SK-N-SH (cell line): ENCODE data around the gene TSPYL2. TPM values are rescaled to one million over a fixed set of nuclear protein-coding genes. Genes with fewer than 3 reads are reported as not detected.

Experiments used
- CTCF ChIA-PET: fragments of 300-600, 350-600 bp; formaldehyde crosslinking; extraction: SDS; loops from one replicate; lab custom pipeline; 2021; lab: Yijun Ruan, JAX
- POLR2A ChIA-PET: fragments of 350-600 bp; sonication (Branson Sonifier 250); formaldehyde crosslinking; extraction: SDS; loops from one replicate; lab custom pipeline; 2020; ENCODE audit warnings: antibody characterized with exemption, inconsistent platforms; lab: Yijun Ruan, JAX
- DNase-seq: peaks from one replicate; pipeline ENCODE4 v3.0.0; 2012
- H2AFZ ChIP-seq: fragments of 200-600 bp; sonication (generic); 2 replicates; pipeline ENCODE4 v1.8.1; 2016; ENCODE audit warnings: antibody characterized with exemption, mild to moderate bottlenecking, low read depth
- H3F3A ChIP-seq: fragments of 200-600 bp; sonication (generic); replicated peaks from 2 replicates; pipeline ENCODE3; 2016; ENCODE audit warnings: antibody characterized with exemption, mild to moderate bottlenecking; ENCODE audit not compliant: insufficient read depth
- H3K27ac ChIP-seq, 2 experiments: fragments of 200-500 bp in 1 of 2; fragments of 200-600 bp in 1 of 2; sonication (Bioruptor generic) in 1 of 2; sonication (generic), shearing (Covaris generic) in 1 of 2; 2 replicates each; pipeline versions ENCODE4 v1.5.1 to v1.6.1; 2014 to 2016; ENCODE audit warnings: low read depth in 2 of 2, inconsistent platforms in 1 of 2, low read length in 1 of 2, mild to moderate bottlenecking in 1 of 2, mixed read lengths in 1 of 2
- H3K27me3 ChIP-seq: fragments of 200-600 bp; sonication (generic), shearing (Covaris generic); 2 replicates; pipeline ENCODE4 v1.6.1; 2016; ENCODE audit warnings: mixed run types; ENCODE audit not compliant: insufficient read depth
- H3K36me3 ChIP-seq, 2 experiments: fragments of 200-500 bp in 1 of 2; fragments of 200-600 bp in 1 of 2; sonication (Bioruptor generic) in 1 of 2; sonication (generic) in 1 of 2; replicated peaks in 1 of 2; 2 replicates each; pipeline versions ENCODE3 to v1.5.1; 2014 to 2016; ENCODE audit warnings: low read length in 1 of 2, mild to moderate bottlenecking in 1 of 2; ENCODE audit not compliant: insufficient read depth in 2 of 2, control insufficient read depth in 1 of 2
- H3K4me1 ChIP-seq, 2 experiments: fragments of 200-500 bp in 1 of 2; fragments of 200-600 bp in 1 of 2; sonication (Bioruptor generic) in 1 of 2; sonication (generic), shearing (Covaris generic) in 1 of 2; 2 replicates each; pipeline versions ENCODE4 v1.5.1 to v1.6.1; 2014 to 2016; ENCODE audit warnings: low read depth in 1 of 2, low read length in 1 of 2, mixed run types in 1 of 2; ENCODE audit not compliant: insufficient read depth in 2 of 2, control insufficient read depth in 1 of 2
- H3K4me2 ChIP-seq: fragments of 200-600 bp; sonication (generic), shearing (Covaris generic); 2 replicates; pipeline ENCODE4 v1.6.1; 2017; ENCODE audit warnings: mixed run types
- H3K4me3 ChIP-seq, 2 experiments: fragments of 200-500 bp in 1 of 2; fragments of 200-600 bp in 1 of 2; sonication (Bioruptor generic) in 1 of 2; sonication (generic), shearing (Covaris generic) in 1 of 2; 2 replicates each; pipeline versions ENCODE4 v1.5.1 to v1.8.1; 2014 to 2016; ENCODE audit warnings: low read depth in 2 of 2, inconsistent platforms in 1 of 2, low read length in 1 of 2, mild to moderate bottlenecking in 1 of 2, mixed read lengths in 1 of 2, moderate library complexity in 1 of 2
- H3K79me2 ChIP-seq: fragments of 200-600 bp; sonication (generic); 2 replicates; pipeline ENCODE4 v1.8.1; 2017; ENCODE audit warnings: mild to moderate bottlenecking; ENCODE audit not compliant: insufficient read depth
- H3K9ac ChIP-seq: fragments of 200-600 bp; sonication (generic); 2 replicates; pipeline ENCODE4 v1.6.1; 2017; ENCODE audit warnings: mixed run types
- H3K9me2 ChIP-seq: fragments of 200-600 bp; sonication (generic); 2 replicates; pipeline ENCODE4 v1.6.1; 2017; ENCODE audit warnings: mixed run types
- H3K9me3 ChIP-seq: fragments of 200-600 bp; sonication (generic); 2 replicates; pipeline ENCODE4 v1.6.1; 2017; ENCODE audit warnings: mixed run types, mild to moderate bottlenecking, moderate library complexity
- H4K20me1 ChIP-seq: fragments of 200-600 bp; sonication (generic); 2 replicates; pipeline ENCODE4 v1.6.1; 2017; ENCODE audit warnings: mild to moderate bottlenecking, mixed run types; ENCODE audit not compliant: insufficient read depth
- CHD2 ChIP-seq: fragments of 150-350 bp; IDR thresholded peaks from 2 replicates; pipeline ENCODE4 v1.6.1; 2018; ENCODE audit warnings: low read length; ENCODE audit not compliant: partially characterized antibody
- ELF1 ChIP-seq: IDR thresholded peaks from 2 replicates; pipeline ENCODE4 v1.4.0; 2012
- EP300 ChIP-seq, 2 experiments: IDR thresholded peaks; 2 replicates each; pipeline versions ENCODE4 v1.4.0 to v1.6.1; 2012; ENCODE audit warnings: borderline replicate concordance in 1 of 2, low read depth in 1 of 2, low read length in 1 of 2
- FOXM1 ChIP-seq: IDR thresholded peaks from 2 replicates; pipeline ENCODE4 v1.4.0; 2012; ENCODE audit warnings: low read depth, mild to moderate bottlenecking
- IRF3 ChIP-seq: fragments of 150-350 bp; IDR thresholded peaks from 2 replicates; pipeline ENCODE4 v1.6.1; 2016; ENCODE audit warnings: mild to moderate bottlenecking, low read depth, low read length
- JUND ChIP-seq: IDR thresholded peaks from 2 replicates; pipeline ENCODE4 v1.4.0; 2012
- MAX ChIP-seq: IDR thresholded peaks from 2 replicates; pipeline ENCODE4 v1.4.0; 2012; ENCODE audit warnings: low read depth
- PBX3 ChIP-seq: IDR thresholded peaks from 2 replicates; pipeline ENCODE4; 2012
- RFX5 ChIP-seq: IDR thresholded peaks from 2 replicates; pipeline ENCODE4 v1.6.1; 2012; ENCODE audit warnings: mild to moderate bottlenecking, improper control_type of control experiment, low read length
- SMC3 ChIP-seq: IDR thresholded peaks from 2 replicates; pipeline ENCODE4 v1.6.1; 2012; ENCODE audit warnings: low read depth, low read length, improper control_type of control experiment
- TCF12 ChIP-seq: IDR thresholded peaks from 2 replicates; pipeline ENCODE4 v1.4.0; 2012
- TEAD4 ChIP-seq: IDR thresholded peaks from 2 replicates; pipeline ENCODE4 v1.4.0; 2012; ENCODE audit warnings: mild to moderate bottlenecking, borderline replicate concordance; ENCODE audit not compliant: insufficient read depth
- USF1 ChIP-seq: IDR thresholded peaks from 2 replicates; pipeline ENCODE4 v1.4.0; 2012; ENCODE audit warnings: low read depth, borderline replicate concordance
- YY1 ChIP-seq: IDR thresholded peaks from 2 replicates; pipeline ENCODE4 v1.4.0; 2012; ENCODE audit warnings: low read depth, mild to moderate bottlenecking
- WGBS: methylation state at CpG from one replicate; pipeline ENCODE4 v1.1.6; 2017; ENCODE audit warnings: low lambda C conversion rate; 5-methylcytosine and 5-hydroxymethylcytosine counted together
- polyA plus RNA-seq, 3 experiments: library from polyadenylated mRNA; depleted of rRNA; stranded (reverse); fragments of >200 nt; gene quantifications; 2 replicates each; pipeline ENCODE4 v1.2.3, GENCODE V29; 2012
- TF ChIP-seq, protein P1 (sequence below): IDR thresholded peaks from 2 replicates; pipeline ENCODE4 v1.4.0; 2012; ENCODE audit warnings: low read depth, borderline replicate concordance

Gene TSPYL2
- polyA plus RNA-seq, 1 of the 3 experiments (the other 2 are of a cell fraction) = 26.4 TPM

DNA sequence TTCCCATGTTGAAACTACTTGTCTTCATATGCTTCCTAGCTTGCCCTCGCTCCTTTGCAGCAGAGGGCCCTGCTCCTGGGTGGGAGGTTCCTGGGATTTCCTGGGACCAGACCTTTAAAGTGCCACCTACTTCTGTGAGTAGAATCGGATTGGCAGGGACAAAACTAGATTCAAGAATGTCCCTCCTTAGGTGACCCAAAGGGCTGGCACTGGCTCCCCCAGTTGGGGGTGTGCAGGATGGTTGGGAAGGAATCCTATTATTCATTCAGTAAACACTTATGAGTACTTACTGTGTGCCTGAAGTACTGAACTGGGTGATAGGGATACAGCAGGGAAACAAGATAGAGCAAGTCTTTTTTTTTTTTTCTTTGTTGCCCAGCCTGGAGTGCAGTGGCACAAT lies 9.2 kb downstream of the TSPYL2 start:
- Histone ChIP-seq H3K4me1 (peaks cover 0 to 7% of the 10 kb centered on the region in 2 experiments; a peak in 1 of 4 replicates), H3K27ac (no peak overlapping the region), H3K4me2 (no peak overlapping the region), H3K9me2 (no peaks in the 10 kb centered on the region), H4K20me1 (no peaks in the 10 kb centered on the region), H3K27me3 (no peaks in the 10 kb centered on the region; the same call in 1 of the 2 replicates), H2AFZ (no peak overlapping the region), H3K9ac (no peak overlapping the region), H3K36me3 (peaks cover 0 to 4% of the 10 kb centered on the region in 2 experiments), H3K9me3 (no peaks in the 10 kb centered on the region), H3F3A (peaks cover 12% of the 10 kb centered on the region), H3K79me2 (no peaks in the 10 kb centered on the region), H3K4me3 (no peak overlapping the region)
- no peak for DNase-seq
- TF ChIP-seq FOXM1 (no peak), JUND (no peak), TCF12 (no peak), YY1 (no peak), PBX3 (no peak), ELF1 (no peak), IRF3 (no peak), CHD2 (no peak), SMC3 (no peak), MAX (no peak), USF1 (no peak), EP300 (IDR thresholded peaks at IDR 0.05; ENCODE audit: borderline replicate concordance in 1 of 2, low read depth in 1 of 2, low read length in 1 of 2) (no peak), RFX5 (no peak), TEAD4 (no peak)
- TF ChIP-seq, protein P1, sequence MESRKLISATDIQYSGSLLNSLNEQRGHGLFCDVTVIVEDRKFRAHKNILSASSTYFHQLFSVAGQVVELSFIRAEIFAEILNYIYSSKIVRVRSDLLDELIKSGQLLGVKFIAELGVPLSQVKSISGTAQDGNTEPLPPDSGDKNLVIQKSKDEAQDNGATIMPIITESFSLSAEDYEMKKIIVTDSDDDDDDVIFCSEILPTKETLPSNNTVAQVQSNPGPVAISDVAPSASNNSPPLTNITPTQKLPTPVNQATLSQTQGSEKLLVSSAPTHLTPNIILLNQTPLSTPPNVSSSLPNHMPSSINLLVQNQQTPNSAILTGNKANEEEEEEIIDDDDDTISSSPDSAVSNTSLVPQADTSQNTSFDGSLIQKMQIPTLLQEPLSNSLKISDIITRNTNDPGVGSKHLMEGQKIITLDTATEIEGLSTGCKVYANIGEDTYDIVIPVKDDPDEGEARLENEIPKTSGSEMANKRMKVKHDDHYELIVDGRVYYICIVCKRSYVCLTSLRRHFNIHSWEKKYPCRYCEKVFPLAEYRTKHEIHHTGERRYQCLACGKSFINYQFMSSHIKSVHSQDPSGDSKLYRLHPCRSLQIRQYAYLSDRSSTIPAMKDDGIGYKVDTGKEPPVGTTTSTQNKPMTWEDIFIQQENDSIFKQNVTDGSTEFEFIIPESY = no peak
- CTCF ChIA-PET = interaction anchor here (1.0 to 6.0 kb wide), 2 partner anchors 19 to 45 kb away, joined by 3 to 41 read pairs; no protein-coding TSS in a partner anchor
- POLR2A ChIA-PET = no interaction called here
- WGBS = 72% methylated on average over 2 of the region's 2 CpGs
